HG03064 (cell line): Measurements from ENCODE around the gene TMEM108.

ENCODE experiments used
- ATAC-seq: cut with Tn5 transposase; IDR thresholded peaks from one replicate; pipeline ENCODE4 v1.9.1; 2021; ENCODE audit warnings: low read depth; ENCODE audit not compliant: unreplicated experiment

Gene TMEM108

GRCh38 chr3:133053532-133053931 lies 15.3 kb downstream of the TMEM108 start:
- ATAC-seq: no peak

DNA sequence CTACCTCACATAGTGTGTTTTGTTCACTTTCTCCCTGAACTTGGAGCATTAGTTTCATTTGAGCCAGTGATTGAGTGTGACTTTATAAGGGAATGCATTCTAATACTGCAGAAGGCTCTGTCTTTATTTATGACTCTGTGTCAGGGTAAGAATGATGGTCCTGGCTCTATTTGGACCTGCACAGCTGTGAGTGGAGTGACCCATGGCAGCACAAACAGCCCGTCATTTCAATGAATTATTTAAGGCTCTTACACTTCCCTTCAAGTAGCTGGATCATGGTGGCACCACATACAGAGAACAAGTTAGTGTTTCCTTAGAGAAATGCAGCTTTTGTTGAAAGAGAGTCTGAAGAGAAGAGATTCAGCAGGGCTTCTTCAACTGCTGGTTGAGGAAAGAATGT lies 16.4 kb downstream of the TMEM108 start:
- ATAC-seq: no peak

DNA sequence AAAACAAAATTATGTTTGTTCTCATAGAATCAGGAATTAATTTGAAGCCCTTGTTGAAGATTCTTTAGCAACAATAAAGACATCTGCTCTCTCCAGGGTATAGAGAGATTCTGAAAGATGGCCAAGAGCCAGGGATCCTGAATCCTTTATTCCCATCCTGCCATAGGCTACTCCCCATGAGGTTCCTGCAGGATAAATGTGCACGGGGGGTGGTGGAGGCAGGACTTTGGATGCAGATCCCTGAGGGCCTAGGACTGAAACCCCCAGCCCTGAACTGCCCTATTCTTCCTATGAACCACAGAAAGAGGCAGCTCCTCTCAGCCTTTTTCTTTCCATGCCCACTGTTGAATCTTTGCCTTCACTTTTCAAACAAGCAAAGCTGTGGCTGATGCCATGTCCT lies 17.1 kb downstream of the TMEM108 start:
- no peak for ATAC-seq

DNA sequence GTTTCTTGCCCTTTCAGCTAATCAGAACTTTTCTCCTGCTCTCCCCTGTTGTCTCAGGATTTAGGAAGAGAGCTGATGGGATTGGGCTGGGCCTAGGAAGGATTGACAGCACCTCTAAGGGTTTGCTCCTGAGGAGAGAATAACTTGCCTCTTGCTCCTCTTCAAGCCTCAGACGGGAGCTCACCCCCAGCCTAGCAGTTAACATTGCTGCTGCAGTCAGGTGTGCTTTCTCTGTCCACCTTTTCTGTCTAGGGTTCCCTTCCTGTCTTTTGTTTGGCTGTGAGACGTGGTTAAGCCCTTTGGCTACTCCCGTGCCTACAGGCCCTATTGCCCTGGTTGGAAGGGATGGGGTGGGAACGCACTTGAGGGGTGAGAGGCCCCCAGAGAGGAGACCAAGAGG lies 20.1 kb downstream of the TMEM108 start:
- no peak for ATAC-seq

GRCh38 chr3:133058831-133059230 lies 20.6 kb downstream of the TMEM108 start:
- ATAC-seq: no peak

GRCh38 chr3:133065193-133065961 lies 27.2 kb downstream of the TMEM108 start:
- ATAC-seq: no peak

GRCh38 chr3:133066026-133066425 lies 27.8 kb downstream of the TMEM108 start:
- ATAC-seq: no peak

DNA sequence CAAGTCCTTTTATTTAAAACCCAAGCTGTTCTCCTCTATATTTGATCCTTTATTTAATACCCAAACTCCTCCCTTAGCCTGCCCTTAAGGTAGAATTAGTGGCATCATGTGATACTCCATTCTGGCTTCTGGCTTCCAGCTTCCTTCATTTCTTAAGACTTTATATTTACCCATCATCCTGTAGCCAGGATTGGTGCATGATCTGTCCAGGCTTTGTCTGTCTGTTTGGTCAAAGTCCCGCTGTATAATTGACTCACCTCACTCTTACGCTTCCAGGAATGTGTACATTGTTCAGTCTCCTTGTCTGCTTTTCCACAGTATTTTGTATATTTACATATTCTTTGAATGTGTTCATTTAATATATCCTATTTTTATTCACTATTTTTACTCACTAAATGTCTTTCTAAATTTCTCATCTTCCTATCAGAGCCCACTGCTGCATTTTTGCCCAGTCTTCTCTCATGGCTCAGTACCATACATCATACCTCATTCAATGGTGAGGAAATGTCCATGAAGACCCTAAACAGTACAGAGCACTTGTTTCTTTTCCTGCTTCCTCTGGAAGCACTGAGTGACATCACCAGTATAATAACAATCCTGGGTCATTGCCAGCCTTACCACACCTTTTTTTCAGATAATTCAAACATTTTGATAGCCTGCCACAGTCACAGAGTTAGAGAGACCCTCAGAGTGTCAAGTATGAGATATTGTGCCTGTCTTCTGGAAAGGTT lies 31.5 kb downstream of the TMEM108 start:
- no peak for ATAC-seq

DNA sequence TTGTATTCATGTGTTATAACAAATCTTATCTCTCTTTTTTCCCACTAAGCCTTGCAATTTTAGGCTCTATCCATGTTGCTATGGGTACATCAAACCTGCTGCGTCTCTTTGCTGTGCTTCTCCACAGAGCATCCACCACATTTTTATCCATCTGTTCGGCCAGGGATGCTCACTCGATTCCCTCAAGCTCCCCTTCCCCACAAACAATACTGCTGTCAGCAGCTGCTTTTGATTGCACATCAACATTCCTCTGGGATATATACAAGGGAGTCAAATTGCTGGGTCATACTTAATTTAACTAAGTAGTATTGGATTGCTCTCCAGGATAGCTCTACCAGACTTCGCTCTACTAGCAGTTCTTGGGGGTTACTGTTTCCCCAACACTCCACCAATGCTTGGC lies 36.8 kb downstream of the TMEM108 start:
- no peak for ATAC-seq

DNA sequence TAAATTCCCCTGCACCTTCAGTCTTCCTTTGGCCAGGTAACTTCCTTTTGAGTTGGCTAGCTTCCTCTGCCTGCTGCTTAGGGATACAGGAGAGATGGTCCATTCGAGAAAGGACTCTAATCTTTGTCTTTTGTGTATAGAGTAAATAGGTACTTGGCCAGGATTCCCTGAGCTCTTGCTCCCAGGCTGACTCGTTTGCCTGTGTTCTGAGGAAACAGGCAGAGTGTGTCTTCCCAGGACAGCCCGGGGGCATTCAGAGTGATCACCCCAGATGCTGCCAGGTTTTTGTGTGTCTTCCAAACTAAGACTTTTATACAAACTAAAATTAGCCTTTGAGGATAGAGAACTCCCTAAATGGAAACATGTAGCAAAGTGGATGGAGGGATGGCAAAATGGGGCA lies 39.5 kb downstream of the TMEM108 start:
- ATAC-seq: no peak

- no peak for ATAC-seq
These were observed 41.4 kb downstream of the TMEM108 start for GRCh38 chr3:133079621-133080020.

- no peak for ATAC-seq
These were observed 42.8 kb downstream of the TMEM108 start for GRCh38 chr3:133081016-133081415.

- ATAC-seq: no peak
These were observed 45.2 kb downstream of the TMEM108 start for GRCh38 chr3:133083395-133083794.

GRCh38 chr3:133089906-133090485 lies 51.8 kb downstream of the TMEM108 start:
- no peak for ATAC-seq

- ATAC-seq: no peak
These were observed 54.5 kb downstream of the TMEM108 start for GRCh38 chr3:133092681-133093080.

DNA sequence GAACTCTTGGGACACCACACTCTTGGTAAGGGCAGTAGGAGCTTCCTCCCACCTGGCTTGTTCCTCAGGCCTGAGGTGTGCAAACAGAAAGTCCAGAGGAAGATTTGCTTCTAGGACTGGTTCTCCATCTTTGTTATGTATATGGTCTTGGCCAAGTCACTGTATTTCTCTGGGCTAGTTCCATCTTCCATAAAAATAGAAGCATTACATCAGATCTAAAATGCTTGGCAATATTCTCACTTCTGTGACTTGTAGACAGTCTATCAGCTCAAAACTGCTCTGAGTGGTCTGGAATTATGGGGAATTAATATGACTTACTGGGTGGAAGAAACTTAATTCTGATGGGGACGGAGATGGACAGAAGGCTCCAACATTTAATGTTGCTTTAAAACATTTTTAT lies 55.2 kb downstream of the TMEM108 start:
- no peak for ATAC-seq

DNA sequence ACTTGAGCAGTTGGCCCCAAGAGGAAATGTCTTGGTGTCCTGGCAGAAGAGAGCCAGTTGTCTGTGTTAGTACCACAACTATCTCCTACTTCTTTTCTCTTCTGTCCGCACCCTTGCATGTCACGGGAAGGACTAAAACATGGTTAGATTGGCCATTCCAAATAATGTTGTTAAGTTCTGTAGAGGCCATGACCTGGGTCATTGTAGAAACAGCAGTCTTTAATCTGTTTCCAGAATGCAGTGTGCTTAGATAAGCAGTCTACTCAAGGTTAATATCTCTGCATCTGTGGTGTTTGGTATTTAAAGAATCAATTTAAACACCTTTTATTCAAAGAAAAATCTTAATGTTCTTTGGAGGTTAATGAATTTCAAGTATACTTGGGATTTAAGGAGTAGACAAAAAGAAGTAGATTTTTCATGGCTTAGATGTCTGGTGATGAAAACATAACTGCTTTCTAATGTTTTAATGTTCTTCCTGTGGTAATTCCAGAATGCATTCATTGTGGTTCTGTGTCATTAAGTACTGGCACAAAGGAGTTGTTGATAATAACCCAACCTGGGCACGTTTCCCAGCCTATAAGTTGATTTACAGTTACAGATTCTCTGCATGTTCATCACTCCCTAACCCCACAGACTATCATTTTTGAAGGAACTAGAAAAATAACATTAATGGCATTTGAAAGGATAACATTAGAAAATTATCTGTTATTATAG lies 58.9 kb downstream of the TMEM108 start:
- ATAC-seq: no peak

- ATAC-seq: no peak
These were observed 65.5 kb downstream of the TMEM108 start for GRCh38 chr3:133103706-133104105.

GRCh38 chr3:133106169-133106568 lies 68.0 kb downstream of the TMEM108 start:
- ATAC-seq: no peak

DNA sequence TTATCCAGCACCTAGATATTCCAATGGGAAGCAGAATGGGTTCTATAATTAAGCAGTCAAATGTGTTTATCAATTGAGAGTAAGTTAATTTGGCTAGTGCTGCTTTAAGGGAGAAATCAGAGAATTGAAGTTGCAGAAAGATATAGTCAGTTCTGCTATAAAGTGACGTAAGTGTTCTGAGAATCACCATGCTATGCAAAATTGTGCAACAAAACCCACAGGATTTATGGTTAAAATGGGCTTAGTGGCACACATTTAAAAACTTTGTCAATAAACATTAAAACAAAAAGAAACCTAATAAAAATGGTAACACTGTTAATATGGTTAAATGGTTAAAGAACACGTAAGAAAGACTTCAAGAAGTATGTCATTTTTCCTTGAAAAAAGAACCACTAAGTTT lies 74.5 kb downstream of the TMEM108 start:
- no peak for ATAC-seq

GRCh38 chr3:133113526-133113925 lies 75.3 kb downstream of the TMEM108 start:
- ATAC-seq: no peak
